ENCODE measurements around the gene FAM131B.

- TF ChIP-seq POLR2A (IDR thresholded peaks at IDR 0.05): no peak
- TF ChIP-seq CTCF (IDR thresholded peaks at IDR 0.05): no peak
- no peak for TF ChIP-seq EP300 (IDR thresholded peaks at IDR 0.05)
Observed at GRCh38 chr7:143384148-143384547, 21.6 kb upstream of the FAM131B start.

All from ovary (tissue), 3 donors.